OCI-LY1 (cell line): ENCODE data around the gene MBLAC2.

Experiments
- EZH2 ChIP-seq: fragments of 200-600 bp; sonication (generic), shearing (Covaris generic); IDR thresholded peaks from 2 replicates; pipeline ENCODE4 v1.8.0; 2017; ENCODE audit warnings: borderline replicate concordance, mixed run types, mild to moderate bottlenecking, antibody characterized with exemption, low read length, moderate library complexity, mixed read lengths
- TF ChIP-seq, protein P1 (sequence below): fragments of 200-600 bp; sonication (generic), shearing (Covaris generic); IDR thresholded peaks from 2 replicates; pipeline ENCODE4 v1.5.1; 2017; ENCODE audit warnings: mild to moderate bottlenecking, antibody characterized with exemption, low read length, moderate library complexity, mixed read lengths

- TF ChIP-seq, protein P1, sequence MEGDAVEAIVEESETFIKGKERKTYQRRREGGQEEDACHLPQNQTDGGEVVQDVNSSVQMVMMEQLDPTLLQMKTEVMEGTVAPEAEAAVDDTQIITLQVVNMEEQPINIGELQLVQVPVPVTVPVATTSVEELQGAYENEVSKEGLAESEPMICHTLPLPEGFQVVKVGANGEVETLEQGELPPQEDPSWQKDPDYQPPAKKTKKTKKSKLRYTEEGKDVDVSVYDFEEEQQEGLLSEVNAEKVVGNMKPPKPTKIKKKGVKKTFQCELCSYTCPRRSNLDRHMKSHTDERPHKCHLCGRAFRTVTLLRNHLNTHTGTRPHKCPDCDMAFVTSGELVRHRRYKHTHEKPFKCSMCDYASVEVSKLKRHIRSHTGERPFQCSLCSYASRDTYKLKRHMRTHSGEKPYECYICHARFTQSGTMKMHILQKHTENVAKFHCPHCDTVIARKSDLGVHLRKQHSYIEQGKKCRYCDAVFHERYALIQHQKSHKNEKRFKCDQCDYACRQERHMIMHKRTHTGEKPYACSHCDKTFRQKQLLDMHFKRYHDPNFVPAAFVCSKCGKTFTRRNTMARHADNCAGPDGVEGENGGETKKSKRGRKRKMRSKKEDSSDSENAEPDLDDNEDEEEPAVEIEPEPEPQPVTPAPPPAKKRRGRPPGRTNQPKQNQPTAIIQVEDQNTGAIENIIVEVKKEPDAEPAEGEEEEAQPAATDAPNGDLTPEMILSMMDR: no peak
- no peak for TF ChIP-seq EZH2
These were observed 33.9 kb downstream of the MBLAC2 start for GRCh38 chr5:90440644-90441043.
